ENCODE results near the gene ADISSP. TPM values are rescaled to one million over a fixed set of nuclear protein-coding genes. Genes with fewer than 3 reads are reported as not detected.

ADISSP gene
- total and polyA plus RNA-seq, 8 donors = 5.0 to 16.0 (median 11.3) TPM

GRCh38 chr20:3753098-3753497 is 14.5 kb downstream of the ADISSP start:
- no peaks in the 10 kb centered on the region for H3K9me3 ChIP-seq
- no peak for FAIRE-seq
- H3K27ac ChIP-seq = no peak overlapping the region
- peaks cover 0 to 6% (median 5%) of the 10 kb centered on the region in 3 donors for H3K4me1 ChIP-seq
- peak in 2 of 6 donors; percentile 31 to 63 for DNase-seq
- no peaks in the 10 kb centered on the region for H3K36me3 ChIP-seq
- peak; percentile 43 to 84 (median 76) for ATAC-seq
- intact Hi-C loops (cut with DNase I) = loop anchor here in 1 of 3 donors (10.0 kb wide), 1 partner anchor 332 kb away; no protein-coding TSS in a partner anchor
- peaks cover 0 to 8% (median 0%) of the 10 kb centered on the region in 4 donors for H3K27me3 ChIP-seq
- no peak overlapping the region for H3K4me3 ChIP-seq
- 37 to 54% methylated on average over 4 of the region's 4 CpGs for WGBS, 2 donors
- peak; percentile 40 to 68 (median 51) for TF ChIP-seq CTCF (IDR thresholded peaks at IDR 0.05)

- WGBS, 2 donors = 12 to 17% methylated on average over 13 of the region's 13 CpGs
Measured at GRCh38 chr20:3752386-3752759, 15.2 kb downstream of the ADISSP start.

GRCh38 chr20:3751675-3752385 is 15.7 kb downstream of the ADISSP start:
- DNase-seq (peak in 5 of 6 donors; percentile 48 to 75 (median 68)), ATAC-seq (peak; percentile 51 to 76 (median 56)), FAIRE-seq (no peak)
- 11 to 14% methylated on average over 95 of the region's 95 CpGs for WGBS, 2 donors
- H3K4me3 ChIP-seq = peak overlapping the region; percentile 10 to 50 (median 30)
- intact Hi-C loops (cut with DNase I) = loop anchor here in 1 of 3 donors (10.0 kb wide), 1 partner anchor 333 kb away; no protein-coding TSS in a partner anchor
- no peaks in the 10 kb centered on the region for H3K9me3 ChIP-seq
- no peak for TF ChIP-seq CTCF (IDR thresholded peaks at IDR 0.05)
- no peak overlapping the region for H3K27ac ChIP-seq
- H3K4me1 ChIP-seq = peaks cover 0 to 6% (median 5%) of the 10 kb centered on the region in 3 donors
- no peaks in the 10 kb centered on the region for H3K36me3 ChIP-seq
- peaks cover 0 to 8% (median 0%) of the 10 kb centered on the region in 4 donors for H3K27me3 ChIP-seq

More at GRCh38 chr20:3752386-3752759, 15.2 kb downstream of the ADISSP start:
- no peak for TF ChIP-seq CTCF (IDR thresholded peaks at IDR 0.05)
- no peaks in the 10 kb centered on the region for H3K9me3 ChIP-seq
- FAIRE-seq = no peak
- H3K27me3 ChIP-seq = peaks cover 0 to 8% (median 0%) of the 10 kb centered on the region in 4 donors
- peak overlapping the region in 2 of 4 donors; percentile 37 to 50 for H3K4me3 ChIP-seq
- intact Hi-C loops (cut with DNase I) = loop anchor here in 1 of 3 donors (10.0 kb wide), 1 partner anchor 332 kb away; no protein-coding TSS in a partner anchor
- peak; percentile 4 to 20 (median 14) for ATAC-seq
- H3K27ac ChIP-seq = no peak overlapping the region
- no peak for DNase-seq
- peaks cover 0 to 6% (median 5%) of the 10 kb centered on the region in 3 donors for H3K4me1 ChIP-seq
- H3K36me3 ChIP-seq = no peaks in the 10 kb centered on the region

- peaks cover 0 to 6% (median 5%) of the 10 kb centered on the region in 3 donors for H3K4me1 ChIP-seq
- no peaks in the 10 kb centered on the region for H3K9me3 ChIP-seq
- peak overlapping the region in 2 of 4 donors; percentile 37 to 50 for H3K4me3 ChIP-seq
- no peak overlapping the region for H3K27ac ChIP-seq
- intact Hi-C loops (cut with DNase I) = loop anchor here in 1 of 3 donors (10.0 kb wide), 1 partner anchor 334 kb away; no protein-coding TSS in a partner anchor
- FAIRE-seq = no peak
- DNase-seq = peak in 1 of 6 donors; percentile 59
- 27 to 33% methylated on average over 30 to 31 of the region's 31 CpGs for WGBS, 2 donors
- H3K36me3 ChIP-seq = no peaks in the 10 kb centered on the region
- peaks cover 0 to 8% (median 0%) of the 10 kb centered on the region in 4 donors for H3K27me3 ChIP-seq
- no peak for TF ChIP-seq CTCF (IDR thresholded peaks at IDR 0.05)
- no peak for ATAC-seq
Measured at GRCh38 chr20:3751305-3751674, 16.3 kb downstream of the ADISSP start.
